Stimulated activated CD8-positive, alpha-beta memory T cell treated with anti-CD3 and anti-CD28 coated beads, Interleukin-12 subunit alpha, Interleukin-12 subunit beta, amount 100 ng/mL, for 24 hours (primary cell): ENCODE results near the gene SRP68.
A peak's percentile ranks its signal among the peaks of the same experiment; 100 is the strongest.

Experiments used
- DNase-seq: peaks from one replicate; pipeline ENCODE4 v3.0.0-alpha.2; 2020; ENCODE audit errors: extremely low read depth

Gene SRP68

GRCh38 chr17:76018340-76018680 lies 54.0 kb downstream of the SRP68 start:
- DNase-seq, result no peak

DNA sequence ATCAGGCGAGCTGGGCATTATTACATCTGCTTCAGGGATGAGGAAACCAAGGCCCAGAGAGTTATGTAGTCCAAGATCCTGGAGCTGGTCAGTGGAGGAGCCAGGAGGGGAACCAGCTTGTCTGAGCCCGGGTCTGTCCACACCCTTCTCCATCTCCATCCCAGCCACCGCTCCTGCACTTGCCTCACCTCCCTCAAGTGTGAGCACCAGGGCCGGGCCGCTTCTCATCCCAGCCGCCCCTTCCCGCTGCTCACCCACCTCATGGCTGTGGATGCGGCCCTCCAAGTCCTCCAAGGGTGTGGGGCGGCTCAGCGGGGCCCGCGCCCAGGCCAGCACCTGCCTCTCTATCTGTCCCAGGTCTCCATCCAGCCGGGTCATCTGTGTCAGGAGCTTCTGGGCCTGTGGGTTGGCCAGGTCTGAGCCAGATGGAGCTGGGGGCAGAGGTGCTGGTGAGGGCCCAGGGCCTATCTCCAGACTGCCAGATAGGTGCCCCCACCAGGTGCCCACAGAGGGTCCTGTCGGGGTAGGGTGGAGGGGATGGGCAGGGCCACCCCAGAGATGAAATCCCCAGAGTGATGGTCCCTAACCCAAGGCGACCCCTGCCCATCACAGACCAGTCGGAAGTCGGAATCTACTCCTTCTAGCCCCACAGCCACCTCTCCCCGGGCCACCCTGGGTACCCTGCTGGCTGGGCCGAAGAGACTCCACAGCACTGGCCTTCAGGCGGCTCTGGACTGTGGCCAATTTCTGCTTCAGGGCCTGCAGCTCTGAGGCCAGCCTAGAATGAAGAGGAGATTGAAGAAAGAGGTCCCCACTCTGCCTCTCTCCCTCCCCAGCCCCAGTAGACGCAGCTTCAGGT lies 54.6 kb downstream of the SRP68 start:
- no peak for DNase-seq

- no peak for DNase-seq
Measured at GRCh38 chr17:76014925-76015261, 57.4 kb downstream of the SRP68 start.

- DNase-seq, result peak; percentile 51
Measured at GRCh38 chr17:76014100-76014924, 58.0 kb downstream of the SRP68 start.

DNA sequence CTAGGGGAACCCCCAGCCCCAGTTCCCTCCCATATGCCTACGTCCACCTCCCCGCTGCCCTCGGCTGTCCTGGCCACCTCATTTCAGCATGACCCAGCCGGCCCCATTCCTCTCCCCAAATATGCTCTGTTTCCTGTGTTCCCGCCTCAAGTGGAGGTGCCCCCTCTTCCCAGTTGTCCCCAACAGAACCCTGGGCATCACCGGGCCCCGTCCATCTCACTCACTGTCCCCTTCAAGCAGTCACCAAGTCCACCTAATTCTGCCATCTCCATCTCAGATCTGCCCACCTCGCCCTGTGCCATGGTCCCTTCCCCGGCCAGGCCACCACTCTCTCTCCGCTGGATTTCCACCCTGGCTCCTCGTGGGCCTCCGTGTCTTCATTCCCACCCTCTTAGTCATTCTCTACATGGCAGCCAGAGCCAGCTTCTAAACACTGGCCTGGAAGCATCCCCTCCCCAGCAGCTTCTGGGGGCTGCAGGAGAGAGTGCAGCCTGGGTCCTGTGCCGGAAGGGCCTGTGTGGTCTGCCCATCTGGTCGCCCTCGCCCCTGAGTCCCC lies 58.9 kb downstream of the SRP68 start:
- no peak for DNase-seq

- DNase-seq, result no peak
Measured at GRCh38 chr17:76011951-76012350, 60.4 kb downstream of the SRP68 start.

GRCh38 chr17:76009969-76010661 lies 62.2 kb downstream of the SRP68 start:
- DNase-seq, result no peak

GRCh38 chr17:76009447-76009846 lies 62.9 kb downstream of the SRP68 start:
- no peak for DNase-seq

DNA sequence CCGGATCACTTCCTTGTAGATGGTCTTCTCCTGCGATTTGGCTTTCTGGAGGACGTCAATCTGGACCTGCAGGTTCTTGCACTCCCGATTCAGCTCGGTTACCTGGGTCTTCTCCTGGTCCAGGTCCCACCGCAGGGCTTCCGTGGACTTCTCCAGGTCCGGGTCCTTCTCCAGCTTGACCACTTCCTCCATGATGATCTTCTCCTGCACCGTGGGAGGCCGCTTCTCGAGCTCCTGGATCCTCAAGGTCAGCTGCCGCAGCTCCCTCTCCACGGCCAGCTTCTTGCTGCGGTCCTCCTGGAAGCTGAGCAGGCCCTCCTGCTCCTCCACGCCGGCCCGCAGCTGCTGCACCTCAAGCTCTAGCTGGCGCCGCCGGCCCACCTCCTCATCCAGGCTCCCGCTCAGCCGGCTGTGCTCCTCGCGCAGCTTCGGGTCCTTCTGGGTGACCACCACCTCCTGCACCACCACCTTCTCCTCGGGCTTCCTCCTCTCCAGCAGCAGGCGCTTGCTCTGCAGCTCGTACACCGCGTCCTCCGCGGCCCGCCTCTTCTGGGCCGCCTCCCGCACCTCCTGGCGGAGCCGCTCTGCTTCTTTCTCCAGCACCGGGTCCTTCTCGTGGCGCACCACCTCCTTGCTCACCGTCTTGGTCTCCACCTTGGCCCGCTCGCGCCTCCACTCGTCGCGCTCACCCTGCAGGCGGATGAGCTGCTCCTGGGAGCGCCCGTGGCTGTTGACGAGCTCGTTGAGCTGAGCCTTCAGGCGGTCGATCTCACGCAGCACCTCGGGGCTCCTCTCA lies 63.5 kb downstream of the SRP68 start:
- DNase-seq, result no peak

DNA sequence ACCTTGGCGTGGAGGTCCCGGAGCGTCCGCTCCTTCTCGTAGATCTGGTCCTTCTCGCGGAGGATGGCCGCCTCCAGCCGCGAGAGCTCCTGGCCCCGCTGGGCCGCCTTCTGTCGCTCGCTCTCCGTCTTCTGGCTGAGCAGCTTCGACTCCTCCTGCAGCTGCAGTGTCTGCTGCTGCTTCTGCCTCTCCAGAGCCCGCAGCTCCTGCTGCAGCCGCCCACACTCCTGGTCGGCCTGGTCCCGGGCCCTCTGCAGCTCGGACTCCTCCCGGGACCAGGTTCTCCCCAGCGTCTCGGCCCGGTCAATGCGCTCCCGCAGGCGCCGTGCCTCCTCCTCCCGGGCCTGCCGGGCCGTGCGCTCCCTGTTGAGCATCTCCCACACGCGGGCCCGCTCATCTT lies 64.1 kb downstream of the SRP68 start:
- DNase-seq, result no peak

GRCh38 chr17:76007850-76008165 lies 64.5 kb downstream of the SRP68 start:
- no peak for DNase-seq

- DNase-seq, result no peak
Measured at GRCh38 chr17:76007131-76007849, 65.0 kb downstream of the SRP68 start.

DNA sequence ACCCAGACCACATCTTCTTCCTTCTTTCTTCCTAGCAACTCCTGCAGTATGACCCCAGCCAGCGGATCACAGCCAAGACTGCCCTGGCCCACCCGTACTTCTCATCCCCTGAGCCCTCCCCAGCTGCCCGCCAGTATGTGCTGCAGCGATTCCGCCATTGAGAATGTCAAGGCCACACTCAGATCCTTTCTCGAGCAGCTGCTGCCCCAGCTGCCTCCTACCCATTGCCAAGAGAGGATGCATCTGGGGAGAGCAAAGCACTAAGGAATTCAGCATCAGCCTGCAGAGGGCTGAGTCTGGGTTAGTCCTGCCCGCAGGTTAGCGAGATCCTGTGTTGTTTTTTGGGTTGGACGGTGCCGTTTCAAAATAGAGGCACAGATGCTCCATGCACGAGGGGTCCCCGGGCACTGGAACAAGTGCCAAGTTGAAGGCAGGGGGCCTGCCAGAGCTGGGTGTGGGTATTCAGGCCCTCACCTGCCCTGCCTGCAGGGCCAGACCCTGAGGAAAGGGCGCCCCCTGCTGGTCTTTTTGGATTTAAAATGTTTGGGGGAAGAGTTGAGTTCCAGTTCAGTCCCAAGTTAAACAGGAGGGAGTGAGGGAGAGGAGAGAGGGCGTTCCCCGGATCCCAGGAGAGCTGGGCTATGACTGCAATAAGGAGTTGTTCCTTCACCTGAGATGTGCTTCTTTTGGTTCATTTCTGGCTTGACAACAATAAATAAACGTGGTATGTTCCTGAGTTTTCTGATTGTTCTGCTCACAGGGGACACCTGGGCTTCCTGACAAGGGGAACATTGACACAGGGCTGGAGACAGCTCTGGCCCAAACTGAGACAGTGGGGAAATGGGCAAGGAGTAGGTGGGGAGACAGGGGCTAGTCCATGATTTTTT lies 66.8 kb downstream of the SRP68 start:
- peak; percentile 50 for DNase-seq

- no peak for DNase-seq
Measured at GRCh38 chr17:76004750-76005262, 67.5 kb downstream of the SRP68 start.

- DNase-seq, result no peak
Measured at GRCh38 chr17:76003915-76004314, 68.4 kb downstream of the SRP68 start.

DNA sequence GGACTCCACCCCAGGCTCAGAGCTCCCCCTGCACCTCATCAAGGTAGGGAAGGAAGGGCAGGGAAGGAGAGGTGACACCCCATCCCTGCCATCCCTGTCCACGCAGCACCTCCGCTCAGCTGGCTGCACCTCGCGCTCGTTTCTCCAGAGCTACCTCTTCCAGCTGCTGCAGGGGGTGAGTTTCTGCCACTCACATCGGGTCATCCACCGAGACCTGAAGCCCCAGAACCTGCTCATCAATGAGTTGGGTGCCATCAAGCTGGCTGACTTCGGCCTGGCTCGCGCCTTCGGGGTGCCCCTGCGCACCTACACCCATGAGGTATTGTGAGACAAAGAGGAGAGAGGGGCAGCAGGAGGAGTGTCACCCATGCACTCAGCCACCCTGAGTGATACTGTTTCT lies 70.2 kb downstream of the SRP68 start:
- DNase-seq, result no peak

DNA sequence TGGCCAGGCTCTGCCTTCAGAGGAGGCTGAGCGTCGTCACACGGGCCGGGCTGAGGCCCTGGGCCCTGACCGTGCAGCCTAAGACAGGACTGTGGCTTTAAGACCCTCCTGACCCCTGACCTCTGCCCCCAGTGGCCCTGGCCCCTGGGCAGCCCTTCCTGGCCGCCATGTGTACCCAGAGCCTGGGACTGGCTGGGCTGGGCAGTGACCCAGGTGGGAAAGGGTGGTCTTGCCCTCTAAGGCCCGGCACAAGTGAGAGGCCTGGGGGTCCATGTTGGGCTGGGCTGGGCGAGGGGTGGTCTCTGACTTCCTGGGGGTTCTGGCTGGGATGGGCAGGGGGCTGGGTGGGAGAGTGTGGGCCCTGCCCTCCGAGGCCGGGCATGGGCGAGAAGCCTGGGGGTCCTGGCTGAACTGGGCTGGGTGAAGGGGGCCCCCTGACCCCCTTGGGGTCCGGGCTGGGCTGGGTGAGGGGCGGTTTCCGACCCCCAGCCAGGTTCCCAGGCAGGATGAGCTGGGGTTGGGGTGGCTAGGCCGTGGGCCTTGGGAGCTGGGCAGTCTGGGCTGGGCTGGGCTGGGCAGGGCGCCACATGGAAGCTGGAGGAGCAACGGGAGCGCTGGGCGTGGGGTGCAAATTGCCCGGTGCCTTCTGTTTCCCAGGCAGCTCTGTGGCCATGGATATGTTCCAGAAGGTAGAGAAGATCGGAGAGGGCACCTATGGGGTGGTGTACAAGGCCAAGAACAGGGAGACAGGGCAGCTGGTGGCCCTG lies 71.4 kb downstream of the SRP68 start, which contains the start of gene CDK3:
Gene CDK3 (plus strand): TSS at position 101 of the 767 bp plus-strand sequence. CDS start 571 bp downstream, at position 672.
- no peak for DNase-seq

GRCh38 chr17:76000016-76000754 lies 72.1 kb downstream of the SRP68 start:
- DNase-seq, result no peak
